Prostate gland (tissue), 2 donors: ENCODE results near the gene SNRPA1. TPM values are rescaled to one million over a fixed set of nuclear protein-coding genes. Genes with fewer than 3 reads are reported as not detected.

Experiments used
- DNase-seq: peaks from one replicate; pipeline ENCODE4 v3.0.0-alpha.2; 2019; ENCODE audit warnings: low spot score
- H3K27ac ChIP-seq, 2 donors: fragments of 200-600 bp; sonication (generic); 2 replicates each; pipeline ENCODE4 v1.5.1; 2017 to 2019
- H3K27me3 ChIP-seq: fragments of 200-600 bp; sonication (generic); replicated peaks from 2 replicates; pipeline ENCODE4 v1.5.1; 2019; ENCODE audit not compliant: insufficient read depth
- H3K36me3 ChIP-seq, 2 donors: fragments of 200-600 bp; sonication (generic); 1 replicate in 1 of 2; 2 replicates in 1 of 2; pipeline versions ENCODE4 v1.5.1 to v1.8.1; 2017 to 2019
- H3K4me1 ChIP-seq: fragments of 200-600 bp; sonication (generic); replicated peaks from 2 replicates; pipeline ENCODE4 v1.5.1; 2019
- H3K4me3 ChIP-seq, 2 donors: fragments of 200-600 bp; sonication (generic); 2 replicates each; pipeline ENCODE4 v1.5.1; 2017 to 2019
- H3K9me3 ChIP-seq: fragments of 200-600 bp; sonication (generic); 2 replicates; pipeline ENCODE4 v1.5.1; 2017
- POLR2A ChIP-seq: fragments of 450-650 bp; IDR thresholded peaks from one replicate; pipeline ENCODE4 v1.6.1; 2016; ENCODE audit warnings: antibody characterized with exemption, mild to moderate bottlenecking
- POLR2AphosphoS5 ChIP-seq: sonication (generic); formaldehyde crosslinking; IDR thresholded peaks from one replicate; pipeline ENCODE4 v1.6.1; 2017; ENCODE audit warnings: antibody characterized with exemption
- WGBS: methylation state at CpG from one replicate; pipeline ENCODE4 v1.1.5; 2018; 5-methylcytosine and 5-hydroxymethylcytosine counted together
- intact Hi-C: fragments of 100-400 bp; cut with DNase I; formaldehyde crosslinking; loops from one replicate; pipeline ENCODE4 v1.14.2; 2022
- total RNA-seq, 2 donors: library from RNA; depleted of rRNA; stranded (reverse); fragments of >200 nt; gene quantifications; one replicate each; pipeline ENCODE4 v1.1.0, GENCODE V29; 2016
- TF ChIP-seq, protein P1 (sequence below), 4 experiments: fragments of 200-600 bp in 2 of 4; fragments of 450-650 bp in 2 of 4; sonication (generic) in 2 of 4; IDR thresholded peaks; 1 replicate in 3 of 4; 2 replicates in 1 of 4; pipeline ENCODE4 v1.5.1; 2016 to 2019; ENCODE audit warnings: antibody characterized with exemption in 4 of 4, mild to moderate bottlenecking in 2 of 4, moderate library complexity in 2 of 4

Gene SNRPA1
- total RNA-seq, 2 donors from 2014 or later = 23.6 to 55.3 TPM

DNA sequence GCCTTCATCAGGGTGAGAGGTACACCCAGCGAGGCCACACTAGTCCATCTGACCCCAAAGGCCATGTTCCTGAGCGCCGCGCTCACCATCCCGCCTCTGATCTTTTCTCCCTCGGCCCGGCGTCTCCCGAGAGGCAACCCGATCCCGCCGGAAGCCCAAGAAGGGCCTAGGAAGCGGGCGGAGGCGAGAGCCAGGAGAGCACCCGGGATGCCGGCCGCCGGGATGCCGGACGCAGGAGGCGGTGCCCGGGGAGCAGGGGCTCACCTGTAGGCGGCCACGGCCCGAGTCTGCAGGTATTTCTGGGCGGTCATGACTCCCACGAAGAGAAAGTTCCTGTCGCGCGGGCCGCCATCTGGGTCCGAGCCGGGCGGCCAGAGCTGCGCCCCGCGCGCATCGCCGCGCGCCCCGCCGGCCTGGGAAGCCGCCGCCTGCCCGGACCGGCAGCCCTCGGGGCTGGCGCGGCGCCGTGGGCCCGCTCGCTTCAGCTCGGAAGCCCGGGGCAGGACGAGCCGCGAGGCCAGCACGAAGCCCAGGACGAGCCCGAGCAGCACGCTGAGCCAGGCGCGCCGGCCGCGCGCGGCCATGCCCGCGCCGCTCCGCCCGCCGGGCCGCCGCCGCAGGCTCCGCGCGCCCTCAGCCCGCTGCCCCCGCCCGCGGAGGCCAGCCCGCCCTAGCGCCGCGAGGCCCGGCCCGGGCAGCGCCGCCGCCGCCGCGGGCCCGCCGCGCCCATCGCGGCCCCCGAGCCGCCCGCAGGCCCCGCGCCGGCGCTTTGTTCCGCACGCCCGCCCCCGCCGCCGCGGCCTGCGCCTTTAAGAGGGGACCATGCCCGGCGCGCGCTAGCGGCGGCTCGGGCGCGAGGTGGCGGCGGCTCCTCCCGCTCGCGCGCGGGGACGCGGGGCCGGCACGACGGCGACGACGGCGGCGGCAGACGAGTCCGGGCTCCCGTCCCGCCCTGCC, 43.9 kb downstream of the SNRPA1 start:
- under 1% methylated on average over 115 of the region's 150 CpGs for WGBS
- TF ChIP-seq, protein P1, sequence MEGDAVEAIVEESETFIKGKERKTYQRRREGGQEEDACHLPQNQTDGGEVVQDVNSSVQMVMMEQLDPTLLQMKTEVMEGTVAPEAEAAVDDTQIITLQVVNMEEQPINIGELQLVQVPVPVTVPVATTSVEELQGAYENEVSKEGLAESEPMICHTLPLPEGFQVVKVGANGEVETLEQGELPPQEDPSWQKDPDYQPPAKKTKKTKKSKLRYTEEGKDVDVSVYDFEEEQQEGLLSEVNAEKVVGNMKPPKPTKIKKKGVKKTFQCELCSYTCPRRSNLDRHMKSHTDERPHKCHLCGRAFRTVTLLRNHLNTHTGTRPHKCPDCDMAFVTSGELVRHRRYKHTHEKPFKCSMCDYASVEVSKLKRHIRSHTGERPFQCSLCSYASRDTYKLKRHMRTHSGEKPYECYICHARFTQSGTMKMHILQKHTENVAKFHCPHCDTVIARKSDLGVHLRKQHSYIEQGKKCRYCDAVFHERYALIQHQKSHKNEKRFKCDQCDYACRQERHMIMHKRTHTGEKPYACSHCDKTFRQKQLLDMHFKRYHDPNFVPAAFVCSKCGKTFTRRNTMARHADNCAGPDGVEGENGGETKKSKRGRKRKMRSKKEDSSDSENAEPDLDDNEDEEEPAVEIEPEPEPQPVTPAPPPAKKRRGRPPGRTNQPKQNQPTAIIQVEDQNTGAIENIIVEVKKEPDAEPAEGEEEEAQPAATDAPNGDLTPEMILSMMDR (IDR thresholded peaks at IDR 0.05) = peak in 2 of 4 experiments; percentile 26 to 35
- TF ChIP-seq POLR2AphosphoS5 (no peak), POLR2A (no peak)
- Histone ChIP-seq H3K9me3 (no peaks in the 10 kb centered on the region), H3K27ac (peak overlapping the region; percentile 84 to 88), H3K27me3 (no peaks in the 10 kb centered on the region), H3K36me3 (no peaks in the 10 kb centered on the region), H3K4me3 (peak overlapping the region; percentile 76), H3K4me1 (peaks cover 12% of the 10 kb centered on the region)
- intact Hi-C loops = loop anchor here (5.0 to 10.0 kb wide), 2 partner anchors 69 to 626 kb away; no protein-coding TSS in a partner anchor
- no peak for DNase-seq

DNA sequence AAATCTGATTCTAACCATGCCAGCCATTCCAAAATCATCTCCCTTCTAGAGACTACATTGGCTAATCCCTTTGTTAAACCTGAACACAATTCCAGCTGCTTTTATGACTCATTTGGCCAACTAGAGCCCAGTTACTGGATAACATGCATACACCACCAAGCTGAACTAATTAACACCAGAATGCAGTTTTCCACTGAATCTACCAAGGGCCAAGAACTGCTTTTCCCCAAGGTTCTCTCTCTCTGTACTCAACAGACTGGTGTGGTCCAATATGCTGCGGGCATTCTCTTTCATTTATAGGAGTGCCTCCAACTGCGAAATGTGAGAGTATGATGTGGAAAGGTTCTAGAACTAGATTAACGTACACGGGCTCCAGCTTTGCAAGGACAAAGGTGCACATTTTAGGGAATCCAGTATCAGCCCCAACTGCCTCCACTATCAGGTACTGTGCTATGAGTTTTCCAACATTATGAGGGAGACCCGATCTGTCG, 44.7 kb downstream of the SNRPA1 start:
- DNase-seq = no peak
- H3K27ac ChIP-seq = peak overlapping the region; percentile 79 to 81
- peak overlapping the region; percentile 71 to 76 for H3K4me3 ChIP-seq
- H3K9me3 ChIP-seq = no peaks in the 10 kb centered on the region
- H3K36me3 ChIP-seq = no peaks in the 10 kb centered on the region
- H3K4me1 ChIP-seq = peaks cover 13% of the 10 kb centered on the region
- WGBS = 3% methylated on average over 6 of the region's 6 CpGs
- no peaks in the 10 kb centered on the region for H3K27me3 ChIP-seq
- TF ChIP-seq, protein P1 (IDR thresholded peaks at IDR 0.05) = no peak
- peak; percentile 3 for TF ChIP-seq POLR2AphosphoS5
- intact Hi-C loops = loop anchor here (5.0 to 10.0 kb wide), 2 partner anchors 68 to 626 kb away; no protein-coding TSS in a partner anchor

DNA sequence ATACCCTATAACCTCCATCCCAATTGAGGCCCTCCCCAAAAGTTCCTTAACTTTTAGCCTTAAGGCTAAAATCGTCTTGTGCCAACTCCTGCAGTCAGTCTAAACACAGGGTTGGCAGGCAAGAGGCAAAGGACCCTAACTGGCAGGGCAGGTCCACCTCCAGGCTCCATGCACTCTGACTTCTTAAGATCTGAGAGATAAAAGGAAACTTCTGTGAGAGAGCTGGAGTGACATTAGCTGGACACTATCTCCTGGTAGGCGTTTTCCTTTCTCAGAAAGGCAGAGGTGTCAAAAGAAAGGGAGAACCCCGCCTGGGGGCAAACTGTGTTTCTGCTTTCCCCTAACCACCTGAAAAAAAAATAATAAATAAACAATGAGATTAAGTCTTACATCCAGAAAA, 46.8 kb downstream of the SNRPA1 start:
- H3K27ac ChIP-seq = peak overlapping the region; percentile 12 to 49
- TF ChIP-seq POLR2AphosphoS5 (no peak), POLR2A (no peak)
- TF ChIP-seq, protein P1 (IDR thresholded peaks at IDR 0.05) = no peak
- WGBS = 30% methylated on average over 3 of the region's 3 CpGs
- H3K4me3 ChIP-seq = no peak overlapping the region
- DNase-seq = no peak
- no peaks in the 10 kb centered on the region for H3K36me3 ChIP-seq
- H3K27me3 ChIP-seq = no peaks in the 10 kb centered on the region
- no peaks in the 10 kb centered on the region for H3K9me3 ChIP-seq
- peaks cover 30% of the 10 kb centered on the region for H3K4me1 ChIP-seq
- intact Hi-C loops = loop anchor here (5.0 kb wide), 1 partner anchor 126 kb away; no protein-coding TSS in a partner anchor

DNA sequence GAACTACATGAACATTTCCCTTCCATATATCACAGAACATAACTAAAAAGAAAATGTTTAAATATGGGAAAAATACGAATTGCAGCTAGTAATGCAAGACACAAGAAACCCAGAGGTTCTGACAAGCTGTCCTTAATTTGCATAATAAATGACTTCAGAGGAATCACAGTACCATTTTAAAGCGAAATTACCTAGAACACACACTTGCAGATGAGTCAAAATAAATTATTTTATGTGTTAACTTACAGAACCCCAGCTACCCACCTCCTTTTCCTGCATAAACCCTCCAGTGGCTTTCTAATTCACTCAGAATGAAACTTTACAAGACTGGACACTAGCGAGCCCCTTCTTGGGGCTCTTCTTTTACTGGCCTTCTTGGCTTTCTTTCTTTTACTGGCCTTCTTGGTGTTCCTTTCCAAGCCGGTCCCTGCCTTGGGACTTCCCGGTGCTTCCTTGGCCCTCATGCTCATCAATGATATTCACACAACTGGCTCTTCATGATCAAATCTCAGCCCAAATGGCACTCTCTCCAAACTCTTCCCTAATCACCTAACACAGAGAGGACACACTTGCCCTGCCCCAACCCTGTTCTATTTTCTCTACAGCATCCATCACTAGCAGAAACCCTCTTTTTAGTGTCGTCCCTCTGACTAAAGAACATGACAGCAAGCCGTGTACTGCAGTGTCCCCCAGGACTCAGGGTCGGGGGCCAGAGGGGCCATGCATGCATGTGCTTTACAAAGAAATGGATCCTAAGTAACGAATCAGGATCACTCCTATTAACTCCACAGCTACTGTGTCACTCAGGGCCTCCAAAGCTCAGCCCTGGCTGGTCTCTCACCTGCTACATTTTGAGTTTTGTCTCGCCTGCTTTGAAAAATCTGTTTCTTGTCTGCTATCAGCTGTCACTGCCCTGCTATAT, 48.0 kb downstream of the SNRPA1 start:
- TF ChIP-seq, protein P1 (IDR thresholded peaks at IDR 0.05) = no peak
- TF ChIP-seq POLR2AphosphoS5 = no peak
- no peak for TF ChIP-seq POLR2A
- no peaks in the 10 kb centered on the region for H3K9me3 ChIP-seq
- no peaks in the 10 kb centered on the region for H3K27me3 ChIP-seq
- H3K4me1 ChIP-seq = peaks cover 37% of the 10 kb centered on the region
- DNase-seq = no peak
- H3K4me3 ChIP-seq = no peak overlapping the region
- 64% methylated on average over 10 of the region's 10 CpGs for WGBS
- intact Hi-C loops = loop anchor here (5.0 kb wide), 1 partner anchor 125 kb away; no protein-coding TSS in a partner anchor
- peak overlapping the region; percentile 49 to 64 for H3K27ac ChIP-seq
- no peaks in the 10 kb centered on the region for H3K36me3 ChIP-seq
